Measurements from ENCODE around the gene ADGRF1.
"Not testable (repeated sequence)": the region's sequence is repeated elsewhere in the genome, so short reads cannot be mapped to it uniquely, and the experiment has no call there.

ADGRF1 gene

DNA sequence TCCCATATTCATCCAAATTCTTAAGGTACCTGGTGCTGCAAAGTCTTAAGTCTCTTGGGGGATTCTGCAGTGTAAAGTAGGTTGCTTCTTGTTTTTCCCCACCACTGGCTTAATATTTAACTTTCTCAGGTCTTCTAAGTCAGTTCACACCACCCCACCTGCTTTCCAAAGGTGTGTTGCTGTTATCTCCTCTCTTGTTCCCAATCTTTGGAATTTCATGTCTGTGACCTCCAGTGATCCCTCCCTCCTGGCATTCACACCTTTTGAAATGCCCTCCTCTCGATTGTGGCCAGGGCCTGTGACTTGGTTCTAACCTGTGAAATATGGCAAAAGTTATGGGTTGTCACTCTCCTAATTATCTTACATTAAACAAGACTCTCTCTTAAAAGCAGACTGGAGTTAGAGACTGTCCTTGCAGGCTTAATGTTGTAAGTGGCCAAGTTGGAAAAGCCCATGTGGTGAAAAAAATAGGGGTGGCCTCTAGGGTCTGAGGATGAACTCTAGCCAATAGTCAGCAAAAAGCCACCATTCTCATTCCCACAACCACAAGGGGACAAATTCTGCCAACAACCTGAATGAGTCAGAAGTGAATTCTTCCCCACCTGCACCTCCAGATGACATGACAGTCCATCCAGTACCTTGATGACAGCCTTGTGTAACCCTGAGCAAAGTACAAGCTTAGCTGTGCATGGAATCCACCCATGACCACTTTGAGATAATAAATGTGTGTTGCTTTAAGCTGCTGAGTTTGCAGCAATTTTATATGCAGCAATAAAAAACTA, 45.1 kb downstream of the ADGRF1 start:
- H3K4me1 ChIP-seq (ENCODE audit: control insufficient read depth in 1 of 2, insufficient read depth in 2 of 2, low read length in 2 of 2) = no peaks in the 10 kb centered on the region
- H3K36me3 ChIP-seq (ENCODE audit: control insufficient read depth in 1 of 2, insufficient read depth in 2 of 2, low read length in 2 of 2) = no peaks in the 10 kb centered on the region
- H3K4me3 ChIP-seq (ENCODE audit: low read depth in 1 of 2, low read length in 2 of 2) = no peak overlapping the region
- H3K27ac ChIP-seq (ENCODE audit: low read length) = no peak overlapping the region
- no peaks in the 10 kb centered on the region for H3K27me3 ChIP-seq (ENCODE audit: low read depth, low read length)
- H3K9me3 ChIP-seq (ENCODE audit: control insufficient read depth in 1 of 2, low read length in 2 of 2) = no peaks in the 10 kb centered on the region

DNA sequence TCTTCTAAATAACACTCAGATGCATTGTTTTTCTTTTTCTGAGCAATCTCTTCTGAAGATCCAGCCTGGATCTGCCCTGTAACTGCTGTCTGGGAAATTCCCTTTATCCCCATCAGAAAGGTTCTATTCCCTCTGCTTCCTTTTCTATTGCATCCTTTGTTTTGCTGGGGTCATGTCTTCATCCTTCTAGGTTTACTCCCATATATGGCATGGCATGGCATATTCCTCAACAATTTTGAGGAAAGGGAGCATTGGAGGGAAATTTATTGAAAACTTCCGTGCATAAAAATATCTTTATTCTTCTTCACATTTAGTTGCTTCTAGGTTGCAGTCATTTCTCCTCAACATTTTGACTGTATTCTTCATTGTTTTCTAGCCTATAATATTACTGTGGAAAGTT, 47.2 kb downstream of the ADGRF1 start:
- no peaks in the 10 kb centered on the region for H3K27me3 ChIP-seq (ENCODE audit: low read depth, low read length)
- no peaks in the 10 kb centered on the region for H3K9me3 ChIP-seq (ENCODE audit: control insufficient read depth in 1 of 2, low read length in 2 of 2)
- no peaks in the 10 kb centered on the region for H3K36me3 ChIP-seq (ENCODE audit: control insufficient read depth in 1 of 2, insufficient read depth in 2 of 2, low read length in 2 of 2)
- no peak overlapping the region for H3K4me3 ChIP-seq (ENCODE audit: low read depth in 1 of 2, low read length in 2 of 2)
- H3K27ac ChIP-seq (ENCODE audit: low read length) = no peak overlapping the region
- H3K4me1 ChIP-seq (ENCODE audit: control insufficient read depth in 1 of 2, insufficient read depth in 2 of 2, low read length in 2 of 2) = no peaks in the 10 kb centered on the region

DNA sequence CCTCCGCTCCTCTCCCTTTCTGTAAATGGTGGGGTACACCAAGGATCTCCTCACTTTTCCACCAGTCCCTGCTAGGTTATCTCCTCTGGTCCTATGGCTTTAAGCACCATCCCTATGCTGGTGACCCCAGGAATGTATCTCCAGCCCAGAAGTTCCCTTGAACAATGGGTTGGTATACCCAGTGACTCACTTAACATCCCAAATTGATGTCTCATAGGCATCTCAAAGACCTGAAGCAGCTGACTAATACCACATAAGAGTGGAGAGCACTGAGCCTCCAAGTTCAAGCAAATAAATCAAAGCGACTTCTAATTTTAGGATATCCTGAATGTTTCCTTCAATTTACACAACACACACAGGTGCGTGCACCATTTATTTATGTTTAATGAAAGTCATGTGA, 48.3 kb downstream of the ADGRF1 start:
- Histone ChIP-seq H3K27me3 (ENCODE audit: low read depth, low read length) (no peaks in the 10 kb centered on the region), H3K9me3 (ENCODE audit: control insufficient read depth in 1 of 2, low read length in 2 of 2) (no peaks in the 10 kb centered on the region), H3K27ac (ENCODE audit: low read length) (no peak overlapping the region), H3K4me1 (ENCODE audit: control insufficient read depth in 1 of 2, insufficient read depth in 2 of 2, low read length in 2 of 2) (no peaks in the 10 kb centered on the region), H3K36me3 (ENCODE audit: control insufficient read depth in 1 of 2, insufficient read depth in 2 of 2, low read length in 2 of 2) (no peaks in the 10 kb centered on the region), H3K4me3 (ENCODE audit: low read depth in 1 of 2, low read length in 2 of 2) (no peak overlapping the region)

DNA sequence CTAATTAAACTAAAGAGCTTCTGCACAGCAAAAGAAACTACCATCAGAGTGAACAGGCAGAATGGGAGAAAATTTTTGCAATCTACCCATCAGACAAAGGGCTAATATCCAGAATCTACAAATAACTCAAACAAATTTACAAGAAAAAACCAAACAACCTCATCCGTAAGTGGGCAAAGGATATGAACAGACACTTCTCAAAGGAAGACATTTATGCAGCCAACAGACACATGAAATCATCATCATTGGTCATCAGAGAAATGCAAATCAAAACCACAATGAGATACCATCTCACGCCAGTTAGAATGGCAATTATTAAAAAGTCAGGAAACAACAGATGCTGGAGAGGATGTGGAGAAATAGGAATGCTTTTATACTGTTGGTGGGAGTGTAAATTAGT, 49.7 kb downstream of the ADGRF1 start:
- H3K27ac ChIP-seq (ENCODE audit: low read length); H3K27me3 ChIP-seq (ENCODE audit: low read depth, low read length); H3K9me3 ChIP-seq (ENCODE audit: control insufficient read depth in 1 of 2, low read length in 2 of 2); H3K4me3 ChIP-seq (ENCODE audit: low read depth in 1 of 2, low read length in 2 of 2); H3K36me3 ChIP-seq (ENCODE audit: control insufficient read depth in 1 of 2, insufficient read depth in 2 of 2, low read length in 2 of 2); H3K4me1 ChIP-seq (ENCODE audit: control insufficient read depth in 1 of 2, insufficient read depth in 2 of 2, low read length in 2 of 2): not testable (repeated sequence)

DNA sequence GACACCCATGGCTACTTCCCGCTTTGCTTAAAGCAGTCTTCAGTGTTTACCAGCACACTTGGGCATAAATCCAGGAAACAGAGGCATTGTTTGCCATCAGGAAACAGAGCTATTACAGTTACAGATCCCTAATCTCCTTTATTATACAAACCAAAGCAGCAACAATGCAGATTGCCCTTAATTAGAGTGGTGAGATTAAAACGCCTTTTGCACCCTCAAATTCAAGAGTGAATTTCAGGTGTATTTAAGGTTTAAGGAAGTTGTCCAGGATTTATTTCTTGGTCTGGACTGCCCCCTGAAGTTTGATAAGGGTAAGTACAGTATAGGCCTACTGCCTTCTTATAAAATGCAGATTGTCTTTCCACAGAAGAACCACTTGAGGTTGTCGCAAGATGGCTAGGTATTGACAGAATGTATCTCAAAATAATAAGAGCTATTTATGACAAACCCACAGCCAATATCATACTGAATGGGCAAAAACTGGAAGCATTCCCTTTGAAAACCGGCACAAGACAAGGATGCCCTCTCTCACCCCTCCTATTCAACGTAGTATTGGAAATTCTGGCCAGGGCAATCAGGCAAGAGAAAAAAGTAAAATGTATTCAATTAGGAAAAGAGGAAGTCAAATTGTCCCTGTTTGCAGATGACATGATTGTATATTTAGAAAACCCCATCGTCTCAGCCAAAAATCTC, 51.2 kb downstream of the ADGRF1 start:
- H3K4me3 ChIP-seq (ENCODE audit: low read depth in 1 of 2, low read length in 2 of 2); H3K9me3 ChIP-seq (ENCODE audit: control insufficient read depth in 1 of 2, low read length in 2 of 2); H3K27ac ChIP-seq (ENCODE audit: low read length); H3K36me3 ChIP-seq (ENCODE audit: control insufficient read depth in 1 of 2, insufficient read depth in 2 of 2, low read length in 2 of 2); H3K27me3 ChIP-seq (ENCODE audit: low read depth, low read length); H3K4me1 ChIP-seq (ENCODE audit: control insufficient read depth in 1 of 2, insufficient read depth in 2 of 2, low read length in 2 of 2): not testable (repeated sequence)

DNA sequence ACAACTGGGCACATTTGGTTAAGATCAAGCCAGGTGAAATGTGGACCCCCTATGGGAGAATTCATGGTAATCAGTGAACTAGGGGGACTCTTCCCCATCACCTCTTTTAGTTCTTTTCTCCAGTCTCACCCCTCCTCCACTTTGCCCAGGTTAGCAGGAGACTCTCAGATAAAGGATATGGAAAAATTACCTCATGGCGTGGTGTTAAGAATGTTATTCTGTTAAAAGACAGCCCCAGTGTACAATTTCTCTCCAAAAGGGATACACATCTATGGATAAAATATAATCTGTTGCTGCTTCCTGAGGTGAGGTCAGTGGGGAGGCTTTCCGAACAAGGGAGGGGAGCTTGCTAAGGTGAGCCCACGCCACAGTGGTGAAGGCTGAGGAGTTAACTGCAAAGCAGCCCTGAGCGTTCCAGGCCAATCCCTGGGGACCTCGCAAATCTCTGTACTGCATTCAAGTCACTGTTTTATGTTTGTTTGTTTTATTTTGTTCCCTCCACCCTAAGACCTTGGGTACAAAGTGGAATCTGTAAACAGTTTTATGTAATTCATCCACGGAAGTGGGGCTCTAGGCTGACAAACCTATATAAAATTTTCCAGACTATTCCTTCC, 52.0 kb downstream of the ADGRF1 start:
- H3K27ac ChIP-seq (ENCODE audit: low read length) = no peak overlapping the region
- H3K36me3 ChIP-seq (ENCODE audit: control insufficient read depth in 1 of 2, insufficient read depth in 2 of 2, low read length in 2 of 2) = no peaks in the 10 kb centered on the region
- no peaks in the 10 kb centered on the region for H3K9me3 ChIP-seq (ENCODE audit: control insufficient read depth in 1 of 2, low read length in 2 of 2)
- H3K4me3 ChIP-seq (ENCODE audit: low read depth in 1 of 2, low read length in 2 of 2) = no peak overlapping the region
- H3K4me1 ChIP-seq (ENCODE audit: control insufficient read depth in 1 of 2, insufficient read depth in 2 of 2, low read length in 2 of 2) = no peaks in the 10 kb centered on the region
- no peaks in the 10 kb centered on the region for H3K27me3 ChIP-seq (ENCODE audit: low read depth, low read length)

DNA sequence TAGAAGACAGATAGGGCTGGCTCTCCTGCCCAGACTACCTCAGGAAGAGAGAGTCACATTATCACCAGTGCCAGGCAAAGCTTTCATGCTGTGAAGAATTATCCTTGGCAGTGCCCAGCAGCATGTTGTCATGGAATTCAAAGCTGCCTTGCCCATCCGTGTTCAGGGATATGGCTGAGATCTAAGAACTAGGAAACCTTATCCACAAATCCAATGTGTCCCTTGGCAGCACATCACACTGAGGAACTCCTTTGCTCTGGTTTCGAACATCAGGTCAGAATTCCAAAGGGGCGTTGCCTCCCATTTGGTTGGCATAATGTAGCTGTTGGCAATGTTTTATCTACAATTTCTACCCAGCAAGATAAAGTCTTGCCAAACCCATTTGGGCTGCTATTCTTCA, 52.7 kb downstream of the ADGRF1 start:
- no peaks in the 10 kb centered on the region for H3K4me1 ChIP-seq (ENCODE audit: control insufficient read depth in 1 of 2, insufficient read depth in 2 of 2, low read length in 2 of 2)
- no peak overlapping the region for H3K27ac ChIP-seq (ENCODE audit: low read length)
- no peaks in the 10 kb centered on the region for H3K36me3 ChIP-seq (ENCODE audit: control insufficient read depth in 1 of 2, insufficient read depth in 2 of 2, low read length in 2 of 2)
- H3K9me3 ChIP-seq (ENCODE audit: control insufficient read depth in 1 of 2, low read length in 2 of 2) = no peaks in the 10 kb centered on the region
- H3K4me3 ChIP-seq (ENCODE audit: low read depth in 1 of 2, low read length in 2 of 2) = no peak overlapping the region
- no peaks in the 10 kb centered on the region for H3K27me3 ChIP-seq (ENCODE audit: low read depth, low read length)

DNA sequence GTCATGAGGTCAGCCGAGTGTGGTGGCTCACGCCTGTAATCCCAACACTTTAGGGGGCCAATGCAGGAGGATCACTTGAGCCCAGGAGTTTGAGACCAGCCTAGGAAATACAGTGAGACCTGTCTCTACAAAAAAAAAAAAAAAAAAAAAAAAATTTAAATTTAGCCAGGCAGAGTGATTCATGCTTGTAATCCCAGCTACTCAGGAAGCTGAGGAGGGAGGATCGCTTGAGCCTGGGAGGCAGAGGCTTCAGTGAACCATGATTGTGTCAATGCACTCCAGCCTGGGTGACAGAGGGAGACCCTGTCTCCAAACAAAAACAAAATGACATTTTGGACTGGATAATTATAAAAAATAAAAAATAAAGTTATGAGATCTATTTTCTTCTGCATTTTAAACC, 56.2 kb downstream of the ADGRF1 start:
- no peak overlapping the region for H3K4me3 ChIP-seq (ENCODE audit: low read depth in 1 of 2, low read length in 2 of 2)
- H3K27me3 ChIP-seq (ENCODE audit: low read depth, low read length) = no peaks in the 10 kb centered on the region
- H3K36me3 ChIP-seq (ENCODE audit: control insufficient read depth in 1 of 2, insufficient read depth in 2 of 2, low read length in 2 of 2) = no peaks in the 10 kb centered on the region
- H3K4me1 ChIP-seq (ENCODE audit: control insufficient read depth in 1 of 2, insufficient read depth in 2 of 2, low read length in 2 of 2) = no peaks in the 10 kb centered on the region
- no peaks in the 10 kb centered on the region for H3K9me3 ChIP-seq (ENCODE audit: control insufficient read depth in 1 of 2, low read length in 2 of 2)
- H3K27ac ChIP-seq (ENCODE audit: low read length) = no peak overlapping the region

DNA sequence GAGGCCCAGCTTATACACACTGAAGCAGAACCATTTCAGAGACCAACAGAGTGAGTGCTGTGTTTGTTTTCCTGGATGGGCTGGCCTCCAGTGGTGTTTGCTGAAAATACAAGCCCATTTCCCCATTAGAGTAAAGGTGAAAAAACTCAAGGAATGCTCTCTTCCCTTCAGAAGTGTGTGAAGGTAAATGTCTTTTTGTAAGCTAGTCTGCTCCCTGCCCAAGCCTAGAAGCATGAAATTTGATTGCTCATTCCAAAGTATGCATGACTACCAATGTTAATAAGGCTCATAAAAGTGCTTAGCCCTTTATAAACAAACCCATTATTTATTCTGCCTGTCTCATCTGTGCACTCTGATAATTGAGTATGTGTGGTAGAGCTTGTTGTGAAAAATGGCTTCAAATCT, 59.1 kb downstream of the ADGRF1 start:
- no peaks in the 10 kb centered on the region for H3K9me3 ChIP-seq (ENCODE audit: control insufficient read depth in 1 of 2, low read length in 2 of 2)
- no peak overlapping the region for H3K27ac ChIP-seq (ENCODE audit: low read length)
- H3K36me3 ChIP-seq (ENCODE audit: control insufficient read depth in 1 of 2, insufficient read depth in 2 of 2, low read length in 2 of 2) = no peaks in the 10 kb centered on the region
- no peaks in the 10 kb centered on the region for H3K4me1 ChIP-seq (ENCODE audit: control insufficient read depth in 1 of 2, insufficient read depth in 2 of 2, low read length in 2 of 2)
- no peaks in the 10 kb centered on the region for H3K27me3 ChIP-seq (ENCODE audit: low read depth, low read length)
- no peak overlapping the region for H3K4me3 ChIP-seq (ENCODE audit: low read depth in 1 of 2, low read length in 2 of 2)

DNA sequence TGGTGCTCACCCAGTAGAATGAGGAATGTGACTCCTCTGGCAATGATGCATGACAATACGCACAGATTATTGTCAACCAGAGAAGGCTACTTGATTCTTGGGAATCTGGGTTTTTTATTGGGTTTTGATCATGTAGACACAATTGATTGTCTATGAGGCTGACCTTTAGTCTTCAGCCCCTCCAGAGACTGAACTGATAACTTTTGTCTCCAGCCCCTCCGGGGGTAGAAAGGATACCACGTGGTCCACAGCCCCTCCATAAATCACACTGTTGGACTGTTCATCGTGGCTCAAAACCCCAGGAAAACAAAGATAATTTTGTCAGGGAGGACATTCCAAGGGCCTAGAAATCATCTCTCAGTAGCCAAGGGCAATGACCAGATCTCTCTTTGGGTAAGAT, 62.9 kb downstream of the ADGRF1 start:
- H3K36me3 ChIP-seq (ENCODE audit: control insufficient read depth in 1 of 2, insufficient read depth in 2 of 2, low read length in 2 of 2) = no peaks in the 10 kb centered on the region
- H3K27ac ChIP-seq (ENCODE audit: low read length) = no peak overlapping the region
- H3K27me3 ChIP-seq (ENCODE audit: low read depth, low read length) = no peaks in the 10 kb centered on the region
- no peaks in the 10 kb centered on the region for H3K9me3 ChIP-seq (ENCODE audit: control insufficient read depth in 1 of 2, low read length in 2 of 2)
- no peak overlapping the region for H3K4me3 ChIP-seq (ENCODE audit: low read depth in 1 of 2, low read length in 2 of 2)
- no peaks in the 10 kb centered on the region for H3K4me1 ChIP-seq (ENCODE audit: control insufficient read depth in 1 of 2, insufficient read depth in 2 of 2, low read length in 2 of 2)

DNA sequence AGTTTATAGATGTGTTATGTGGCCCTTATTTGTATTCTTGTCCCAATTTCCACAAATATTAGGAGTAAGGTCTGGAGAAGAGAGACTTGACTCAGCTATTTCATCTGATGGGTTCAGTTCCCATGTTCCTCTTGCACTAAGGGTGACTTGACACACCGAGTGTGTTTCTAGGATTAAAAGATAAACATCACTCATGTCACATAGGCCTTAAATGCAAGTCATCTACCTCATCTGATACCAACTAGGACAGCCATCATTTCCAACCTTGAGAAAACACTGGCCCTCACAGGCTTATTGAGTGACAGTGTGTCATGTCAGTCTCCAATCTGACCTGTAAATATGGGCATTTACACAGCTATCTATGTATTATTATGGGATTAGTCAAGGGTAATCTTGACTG, 67.3 kb downstream of the ADGRF1 start:
- Histone ChIP-seq H3K36me3 (ENCODE audit: control insufficient read depth in 1 of 2, insufficient read depth in 2 of 2, low read length in 2 of 2) (no peaks in the 10 kb centered on the region), H3K27me3 (ENCODE audit: low read depth, low read length) (no peaks in the 10 kb centered on the region), H3K9me3 (ENCODE audit: control insufficient read depth in 1 of 2, low read length in 2 of 2) (no peaks in the 10 kb centered on the region), H3K4me3 (ENCODE audit: low read depth in 1 of 2, low read length in 2 of 2) (no peak overlapping the region), H3K4me1 (ENCODE audit: control insufficient read depth in 1 of 2, insufficient read depth in 2 of 2, low read length in 2 of 2) (no peaks in the 10 kb centered on the region), H3K27ac (ENCODE audit: low read length) (no peak overlapping the region)

Data from muscle layer of duodenum (tissue), 2 donors.